Liver (tissue), 3 donors: Measurements from ENCODE around the gene SHC2.

ENCODE experiments used
- TAF1 ChIP-seq: conservative IDR thresholded peaks from 2 replicates; pipeline ENCODE4 v1.6.1; 2016; ENCODE audit warnings: antibody characterized with exemption, mild to moderate bottlenecking
- TF ChIP-seq, protein P1 (sequence below): fragments of 150-350 bp; IDR thresholded peaks from 2 replicates; pipeline ENCODE4 v1.5.1; 2017; ENCODE audit warnings: improper control_type of control experiment, low read depth, low read length; ENCODE audit not compliant: missing input control
- TF ChIP-seq, protein P2 (sequence below): IDR thresholded peaks from 2 replicates; pipeline ENCODE4 v1.6.1; 2016; ENCODE audit warnings: antibody characterized with exemption
- TF ChIP-seq, protein P3 (sequence below): IDR thresholded peaks from 2 replicates; pipeline ENCODE4 v1.6.1; 2016; ENCODE audit warnings: antibody characterized with exemption
- donor health status: healthy.
- donor health status: healthy.

DNA sequence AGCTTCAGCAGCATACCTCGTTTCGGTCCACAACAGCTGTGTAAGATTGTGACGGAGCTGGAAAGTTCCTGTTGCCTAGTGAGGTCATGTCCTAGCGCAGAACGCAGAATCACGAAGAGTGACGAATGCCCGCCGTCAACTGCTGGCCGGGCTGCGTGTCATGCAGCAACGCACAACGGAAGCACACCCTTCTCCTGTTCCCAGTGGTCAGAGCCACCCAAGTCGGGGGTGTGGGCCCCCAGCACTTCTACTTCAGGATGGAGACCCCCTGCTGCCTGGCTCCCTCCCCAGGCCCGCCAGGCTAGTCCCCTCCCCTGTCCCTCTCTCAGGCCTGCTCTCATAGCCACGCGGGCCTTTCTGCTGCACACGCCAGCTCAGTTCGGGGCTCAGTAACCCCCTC, 77.8 kb downstream of the SHC2 start:
- TF ChIP-seq, protein P1, sequence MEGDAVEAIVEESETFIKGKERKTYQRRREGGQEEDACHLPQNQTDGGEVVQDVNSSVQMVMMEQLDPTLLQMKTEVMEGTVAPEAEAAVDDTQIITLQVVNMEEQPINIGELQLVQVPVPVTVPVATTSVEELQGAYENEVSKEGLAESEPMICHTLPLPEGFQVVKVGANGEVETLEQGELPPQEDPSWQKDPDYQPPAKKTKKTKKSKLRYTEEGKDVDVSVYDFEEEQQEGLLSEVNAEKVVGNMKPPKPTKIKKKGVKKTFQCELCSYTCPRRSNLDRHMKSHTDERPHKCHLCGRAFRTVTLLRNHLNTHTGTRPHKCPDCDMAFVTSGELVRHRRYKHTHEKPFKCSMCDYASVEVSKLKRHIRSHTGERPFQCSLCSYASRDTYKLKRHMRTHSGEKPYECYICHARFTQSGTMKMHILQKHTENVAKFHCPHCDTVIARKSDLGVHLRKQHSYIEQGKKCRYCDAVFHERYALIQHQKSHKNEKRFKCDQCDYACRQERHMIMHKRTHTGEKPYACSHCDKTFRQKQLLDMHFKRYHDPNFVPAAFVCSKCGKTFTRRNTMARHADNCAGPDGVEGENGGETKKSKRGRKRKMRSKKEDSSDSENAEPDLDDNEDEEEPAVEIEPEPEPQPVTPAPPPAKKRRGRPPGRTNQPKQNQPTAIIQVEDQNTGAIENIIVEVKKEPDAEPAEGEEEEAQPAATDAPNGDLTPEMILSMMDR, result no peak
- TF ChIP-seq, protein P2, sequence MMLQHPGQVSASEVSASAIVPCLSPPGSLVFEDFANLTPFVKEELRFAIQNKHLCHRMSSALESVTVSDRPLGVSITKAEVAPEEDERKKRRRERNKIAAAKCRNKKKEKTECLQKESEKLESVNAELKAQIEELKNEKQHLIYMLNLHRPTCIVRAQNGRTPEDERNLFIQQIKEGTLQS, result no peak
- TF ChIP-seq TAF1, result no peak
- TF ChIP-seq, protein P3, sequence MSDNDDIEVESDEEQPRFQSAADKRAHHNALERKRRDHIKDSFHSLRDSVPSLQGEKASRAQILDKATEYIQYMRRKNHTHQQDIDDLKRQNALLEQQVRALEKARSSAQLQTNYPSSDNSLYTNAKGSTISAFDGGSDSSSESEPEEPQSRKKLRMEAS, result no peak
